Measurements from ENCODE around the gene BCAS3.
A peak's percentile ranks its signal among the peaks of the same experiment; 100 is the strongest.

The BCAS3 gene

GRCh38 chr17:61208301-61209105 is 530.9 kb downstream of the BCAS3 start:
- DNase-seq, result peak; percentile 32 to 54

GRCh38 chr17:61209106-61209439 is 531.4 kb downstream of the BCAS3 start:
- DNase-seq, result no peak

- peak; percentile 21 to 70 for DNase-seq
These were observed 531.9 kb downstream of the BCAS3 start for GRCh38 chr17:61209525-61209924.

- DNase-seq, result no peak
These were observed 533.6 kb downstream of the BCAS3 start for GRCh38 chr17:61211236-61211635.

GRCh38 chr17:61212655-61213054 is 535.0 kb downstream of the BCAS3 start:
- no peak for DNase-seq

- DNase-seq, result no peak
These were observed 537.1 kb downstream of the BCAS3 start for GRCh38 chr17:61214753-61215152.

GRCh38 chr17:61216066-61216465 is 538.4 kb downstream of the BCAS3 start:
- DNase-seq, result no peak

GRCh38 chr17:61217878-61218437 is 540.3 kb downstream of the BCAS3 start:
- DNase-seq, result no peak

- DNase-seq, result no peak
These were observed 540.8 kb downstream of the BCAS3 start for GRCh38 chr17:61218438-61218837.

- no peak for DNase-seq
These were observed 541.8 kb downstream of the BCAS3 start for GRCh38 chr17:61219460-61219859.

GRCh38 chr17:61221181-61221580 is 543.5 kb downstream of the BCAS3 start:
- DNase-seq, result no peak

GRCh38 chr17:61221597-61222471 is 544.2 kb downstream of the BCAS3 start:
- no peak for DNase-seq

- DNase-seq, result no peak
These were observed 546.1 kb downstream of the BCAS3 start for GRCh38 chr17:61223725-61224124.

GRCh38 chr17:61225178-61225882 is 547.7 kb downstream of the BCAS3 start:
- no peak for DNase-seq

GRCh38 chr17:61227866-61228265 is 550.2 kb downstream of the BCAS3 start:
- DNase-seq, result no peak

- DNase-seq, result no peak
These were observed 552.8 kb downstream of the BCAS3 start for GRCh38 chr17:61230461-61230860.

- DNase-seq, result no peak
These were observed 553.5 kb downstream of the BCAS3 start for GRCh38 chr17:61230972-61231820.

- no peak for DNase-seq
These were observed 555.2 kb downstream of the BCAS3 start for GRCh38 chr17:61232871-61233270.

GRCh38 chr17:61233991-61234750 is 556.5 kb downstream of the BCAS3 start:
- no peak for DNase-seq

GRCh38 chr17:61235001-61235826 is 557.6 kb downstream of the BCAS3 start:
- DNase-seq, result no peak
